Neural progenitor cell (in vitro differentiated cells): ENCODE measurements around the gene EMILIN2. TPM values are rescaled to one million over a fixed set of nuclear protein-coding genes. Genes with fewer than 3 reads are reported as not detected.

Experiments used
- DNase-seq: peaks from one replicate; pipeline ENCODE4 v3.0.0-alpha.2; 2016; ENCODE audit warnings: low spot score
- H2AFZ ChIP-seq: fragments of 200-600 bp; sonication (generic); replicated peaks from 2 replicates; pipeline ENCODE4 v1.6.1; 2016; ENCODE audit warnings: antibody characterized with exemption
- H3F3A ChIP-seq: fragments of 200-600 bp; sonication (generic); 2 replicates; pipeline ENCODE4 v1.6.1; 2016; ENCODE audit warnings: antibody characterized with exemption, low read depth
- H3K27ac ChIP-seq: fragments of 200-600 bp; sonication (generic); 2 replicates; pipeline ENCODE4 v1.5.1; 2016; ENCODE audit warnings: mild to moderate bottlenecking
- H3K27me3 ChIP-seq: fragments of 200-600 bp; sonication (generic); 2 replicates; pipeline ENCODE4 v1.6.1; 2016; ENCODE audit warnings: mild to moderate bottlenecking, moderate library complexity
- H3K36me3 ChIP-seq: fragments of 200-600 bp; sonication (generic); 2 replicates; pipeline ENCODE4 v1.5.1; 2016
- H3K4me1 ChIP-seq: fragments of 200-600 bp; sonication (generic); 2 replicates; pipeline ENCODE4 v1.6.1; 2016; ENCODE audit warnings: mixed run types
- H3K4me2 ChIP-seq: fragments of 200-600 bp; sonication (generic); 2 replicates; pipeline ENCODE4 v1.6.1; 2016
- H3K4me3 ChIP-seq: fragments of 200-600 bp; sonication (generic); 2 replicates; pipeline ENCODE4 v1.5.1; 2016
- H3K79me2 ChIP-seq: fragments of 200-600 bp; sonication (generic); 2 replicates; pipeline ENCODE4 v1.6.1; 2016; ENCODE audit warnings: low read depth
- H3K9ac ChIP-seq: fragments of 200-600 bp; sonication (generic); 2 replicates; pipeline ENCODE4 v1.6.1; 2016
- H3K9me3 ChIP-seq: fragments of 200-600 bp; sonication (generic); 2 replicates; pipeline ENCODE4 v1.5.1; 2016; ENCODE audit warnings: low read depth
- H4K20me1 ChIP-seq: fragments of 200-600 bp; sonication (generic); 2 replicates; pipeline ENCODE4 v1.6.1; 2016; ENCODE audit warnings: low read depth
- H3K27ac Mint-ChIP-seq: 3 replicates; pipeline ENCODE4 v1.8.0; 2021; ENCODE audit warnings: mixed read lengths
- H3K27me3 Mint-ChIP-seq: 2 replicates; pipeline ENCODE4 v1.8.0; 2022; ENCODE audit warnings: low read depth, mild to moderate bottlenecking, inconsistent platforms, moderate library complexity, mixed read lengths; ENCODE audit not compliant: insufficient read depth
- H3K36me3 Mint-ChIP-seq: 3 replicates; pipeline ENCODE4 v1.8.0; 2021; ENCODE audit warnings: mixed read lengths
- H3K4me1 Mint-ChIP-seq: 3 replicates; pipeline ENCODE4 v1.8.0; 2021; ENCODE audit warnings: mixed read lengths
- H3K4me3 Mint-ChIP-seq: 3 replicates; pipeline ENCODE4 v1.8.0; 2021; ENCODE audit warnings: mild to moderate bottlenecking, moderate library complexity, mixed read lengths
- H3K9me3 Mint-ChIP-seq: 3 replicates; pipeline ENCODE4 v1.8.0; 2020; ENCODE audit warnings: mixed read lengths
- CTCF ChIP-seq: fragments of 200-600 bp; sonication (generic); IDR thresholded peaks from 2 replicates; pipeline ENCODE4 v1.5.1; 2017; ENCODE audit warnings: antibody characterized with exemption, mild to moderate bottlenecking
- EZH2 ChIP-seq: fragments of 200-600 bp; sonication (generic); IDR thresholded peaks from 2 replicates; pipeline ENCODE4 v1.6.1; 2017; ENCODE audit warnings: antibody characterized with exemption, mild to moderate bottlenecking, moderate library complexity
- EZH2phosphoT487 ChIP-seq: fragments of 200-600 bp; sonication (generic); IDR thresholded peaks from 2 replicates; pipeline ENCODE4 v1.6.1; 2017; ENCODE audit warnings: antibody characterized with exemption
- total RNA-seq: library from RNA; depleted of rRNA; stranded (reverse); fragments of >200 nt; gene quantifications from 2 replicates; pipeline ENCODE4 v1.2.3, GENCODE V29; 2015; ENCODE audit warnings: low replicate concordance

EMILIN2 gene
- total RNA-seq, 1 donor from 2014 or later, result 2.2 TPM

GRCh38 chr18:2893056-2893455, 46.2 kb downstream of the EMILIN2 start:
- TF ChIP-seq EZH2phosphoT487, result no peak
- no peak for TF ChIP-seq CTCF
- TF ChIP-seq EZH2, result no peak
- H3K79me2 ChIP-seq, result no peaks in the 10 kb centered on the region
- no peaks in the 10 kb centered on the region for H3K9me3 ChIP-seq
- H3K4me1 Mint-ChIP-seq, result peaks cover 38% of the 10 kb centered on the region
- peaks cover 7% of the 10 kb centered on the region for H3K27me3 Mint-ChIP-seq
- H3K27me3 ChIP-seq, result no peaks in the 10 kb centered on the region
- no peak for DNase-seq
- no peak overlapping the region for H3K4me2 ChIP-seq
- H3K9ac ChIP-seq, result no peak overlapping the region
- H3K27ac Mint-ChIP-seq, result no peak overlapping the region
- no peak overlapping the region for H3K4me3 Mint-ChIP-seq
- no peak overlapping the region for H2AFZ ChIP-seq
- no peaks in the 10 kb centered on the region for H3K36me3 ChIP-seq
- H4K20me1 ChIP-seq, result no peaks in the 10 kb centered on the region
- peaks cover 21% of the 10 kb centered on the region for H3K4me1 ChIP-seq
- H3K9me3 Mint-ChIP-seq, result peaks cover 19% of the 10 kb centered on the region
- H3F3A ChIP-seq, result peaks cover 22% of the 10 kb centered on the region
- H3K4me3 ChIP-seq, result no peak overlapping the region
- H3K27ac ChIP-seq, result no peak overlapping the region
- H3K36me3 Mint-ChIP-seq, result peaks cover 5% of the 10 kb centered on the region

- peaks cover 43% of the 10 kb centered on the region for H3K4me1 Mint-ChIP-seq
- DNase-seq, result no peak
- Histone ChIP-seq H3K27ac (no peak overlapping the region), H3K9ac (no peak overlapping the region), H3K4me3 (no peak overlapping the region), H3K9me3 (no peaks in the 10 kb centered on the region), H4K20me1 (no peaks in the 10 kb centered on the region), H3K4me1 (peaks cover 27% of the 10 kb centered on the region), H2AFZ (no peak overlapping the region), H3K4me2 (no peak overlapping the region), H3K79me2 (no peaks in the 10 kb centered on the region), H3K27me3 (no peaks in the 10 kb centered on the region), H3F3A (peaks cover 22% of the 10 kb centered on the region), H3K36me3 (no peaks in the 10 kb centered on the region)
- H3K27ac Mint-ChIP-seq, result no peak overlapping the region
- no peak overlapping the region for H3K4me3 Mint-ChIP-seq
- H3K36me3 Mint-ChIP-seq, result peaks cover 5% of the 10 kb centered on the region
- TF ChIP-seq EZH2phosphoT487, result no peak
- no peak for TF ChIP-seq EZH2
- no peak for TF ChIP-seq CTCF
- H3K27me3 Mint-ChIP-seq, result peaks cover 7% of the 10 kb centered on the region
- H3K9me3 Mint-ChIP-seq, result peaks cover 16% of the 10 kb centered on the region
These were observed 46.9 kb downstream of the EMILIN2 start for GRCh38 chr18:2893676-2894075.

- no peaks in the 10 kb centered on the region for H3K36me3 ChIP-seq
- Mint-ChIP-seq H3K4me1 (peaks cover 45% of the 10 kb centered on the region), H3K27me3 (peaks cover 7% of the 10 kb centered on the region), H3K4me3 (peak overlapping the region; percentile 59), H3K27ac (peak overlapping the region; percentile 78), H3K9me3 (peaks cover 14% of the 10 kb centered on the region), H3K36me3 (peaks cover 5% of the 10 kb centered on the region)
- peaks cover 27% of the 10 kb centered on the region for H3K4me1 ChIP-seq
- H3K27me3 ChIP-seq, result no peaks in the 10 kb centered on the region
- H2AFZ ChIP-seq, result no peak overlapping the region
- H3F3A ChIP-seq, result peaks cover 22% of the 10 kb centered on the region
- TF ChIP-seq EZH2 (no peak), EZH2phosphoT487 (no peak), CTCF (no peak)
- H3K9ac ChIP-seq, result no peak overlapping the region
- no peaks in the 10 kb centered on the region for H4K20me1 ChIP-seq
- H3K4me3 ChIP-seq, result no peak overlapping the region
- H3K79me2 ChIP-seq, result no peaks in the 10 kb centered on the region
- no peak overlapping the region for H3K27ac ChIP-seq
- no peak for DNase-seq
- peak overlapping the region; percentile 28 for H3K4me2 ChIP-seq
- H3K9me3 ChIP-seq, result no peaks in the 10 kb centered on the region
These were observed 47.5 kb downstream of the EMILIN2 start for GRCh38 chr18:2894131-2894840.
